SK-N-SH (cell line): ENCODE measurements around the gene B4GALNT4. TPM values are rescaled to one million over a fixed set of nuclear protein-coding genes. Genes with fewer than 3 reads are reported as not detected.
A peak's percentile ranks its signal among the peaks of the same experiment; 100 is the strongest.

Experiments used
- CTCF ChIA-PET: fragments of 300-600, 350-600 bp; formaldehyde crosslinking; extraction: SDS; loops from one replicate; lab custom pipeline; 2021; lab: Yijun Ruan, JAX
- POLR2A ChIA-PET: fragments of 350-600 bp; sonication (Branson Sonifier 250); formaldehyde crosslinking; extraction: SDS; loops from one replicate; lab custom pipeline; 2020; ENCODE audit warnings: antibody characterized with exemption, inconsistent platforms; lab: Yijun Ruan, JAX
- DNase-seq: peaks from one replicate; pipeline ENCODE4 v3.0.0; 2012
- H2AFZ ChIP-seq: fragments of 200-600 bp; sonication (generic); 2 replicates; pipeline ENCODE4 v1.8.1; 2016; ENCODE audit warnings: antibody characterized with exemption, mild to moderate bottlenecking, low read depth
- H3F3A ChIP-seq: fragments of 200-600 bp; sonication (generic); replicated peaks from 2 replicates; pipeline ENCODE3; 2016; ENCODE audit warnings: antibody characterized with exemption, mild to moderate bottlenecking; ENCODE audit not compliant: insufficient read depth
- H3K27ac ChIP-seq, 2 experiments: fragments of 200-500 bp in 1 of 2; fragments of 200-600 bp in 1 of 2; sonication (Bioruptor generic) in 1 of 2; sonication (generic), shearing (Covaris generic) in 1 of 2; 2 replicates each; pipeline versions ENCODE4 v1.5.1 to v1.6.1; 2014 to 2016; ENCODE audit warnings: low read depth in 2 of 2, inconsistent platforms in 1 of 2, low read length in 1 of 2, mild to moderate bottlenecking in 1 of 2, mixed read lengths in 1 of 2
- H3K27me3 ChIP-seq: fragments of 200-600 bp; sonication (generic), shearing (Covaris generic); 2 replicates; pipeline ENCODE4 v1.6.1; 2016; ENCODE audit warnings: mixed run types; ENCODE audit not compliant: insufficient read depth
- H3K36me3 ChIP-seq, 2 experiments: fragments of 200-500 bp in 1 of 2; fragments of 200-600 bp in 1 of 2; sonication (Bioruptor generic) in 1 of 2; sonication (generic) in 1 of 2; replicated peaks in 1 of 2; 2 replicates each; pipeline versions ENCODE3 to v1.5.1; 2014 to 2016; ENCODE audit warnings: low read length in 1 of 2, mild to moderate bottlenecking in 1 of 2; ENCODE audit not compliant: insufficient read depth in 2 of 2, control insufficient read depth in 1 of 2
- H3K4me1 ChIP-seq, 2 experiments: fragments of 200-500 bp in 1 of 2; fragments of 200-600 bp in 1 of 2; sonication (Bioruptor generic) in 1 of 2; sonication (generic), shearing (Covaris generic) in 1 of 2; 2 replicates each; pipeline versions ENCODE4 v1.5.1 to v1.6.1; 2014 to 2016; ENCODE audit warnings: low read depth in 1 of 2, low read length in 1 of 2, mixed run types in 1 of 2; ENCODE audit not compliant: insufficient read depth in 2 of 2, control insufficient read depth in 1 of 2
- H3K4me2 ChIP-seq: fragments of 200-600 bp; sonication (generic), shearing (Covaris generic); 2 replicates; pipeline ENCODE4 v1.6.1; 2017; ENCODE audit warnings: mixed run types
- H3K4me3 ChIP-seq, 2 experiments: fragments of 200-500 bp in 1 of 2; fragments of 200-600 bp in 1 of 2; sonication (Bioruptor generic) in 1 of 2; sonication (generic), shearing (Covaris generic) in 1 of 2; 2 replicates each; pipeline versions ENCODE4 v1.5.1 to v1.8.1; 2014 to 2016; ENCODE audit warnings: low read depth in 2 of 2, inconsistent platforms in 1 of 2, low read length in 1 of 2, mild to moderate bottlenecking in 1 of 2, mixed read lengths in 1 of 2, moderate library complexity in 1 of 2
- H3K79me2 ChIP-seq: fragments of 200-600 bp; sonication (generic); 2 replicates; pipeline ENCODE4 v1.8.1; 2017; ENCODE audit warnings: mild to moderate bottlenecking; ENCODE audit not compliant: insufficient read depth
- H3K9ac ChIP-seq: fragments of 200-600 bp; sonication (generic); 2 replicates; pipeline ENCODE4 v1.6.1; 2017; ENCODE audit warnings: mixed run types
- H3K9me2 ChIP-seq: fragments of 200-600 bp; sonication (generic); 2 replicates; pipeline ENCODE4 v1.6.1; 2017; ENCODE audit warnings: mixed run types
- H3K9me3 ChIP-seq: fragments of 200-600 bp; sonication (generic); 2 replicates; pipeline ENCODE4 v1.6.1; 2017; ENCODE audit warnings: mixed run types, mild to moderate bottlenecking, moderate library complexity
- H4K20me1 ChIP-seq: fragments of 200-600 bp; sonication (generic); 2 replicates; pipeline ENCODE4 v1.6.1; 2017; ENCODE audit warnings: mild to moderate bottlenecking, mixed run types; ENCODE audit not compliant: insufficient read depth
- CTCF ChIP-seq: fragments of 200-600 bp; sonication (generic); IDR thresholded peaks from 2 replicates; pipeline ENCODE4 v1.6.1; 2017; ENCODE audit warnings: antibody characterized with exemption, mild to moderate bottlenecking, moderate library complexity
- ELF1 ChIP-seq: IDR thresholded peaks from 2 replicates; pipeline ENCODE4 v1.4.0; 2012
- EP300 ChIP-seq, 2 experiments: IDR thresholded peaks; 2 replicates each; pipeline versions ENCODE4 v1.4.0 to v1.6.1; 2012; ENCODE audit warnings: borderline replicate concordance in 1 of 2, low read depth in 1 of 2, low read length in 1 of 2
- EZH2phosphoT487 ChIP-seq: fragments of 200-600 bp; sonication (generic); IDR thresholded peaks from 2 replicates; pipeline ENCODE4 v1.6.1; 2017; ENCODE audit warnings: low read depth, mixed run types, mild to moderate bottlenecking, antibody characterized with exemption, moderate library complexity, borderline replicate concordance
- FOXM1 ChIP-seq: IDR thresholded peaks from 2 replicates; pipeline ENCODE4 v1.4.0; 2012; ENCODE audit warnings: low read depth, mild to moderate bottlenecking
- GABPA ChIP-seq: IDR thresholded peaks from 2 replicates; pipeline ENCODE4 v1.4.0; 2012; ENCODE audit warnings: low read depth, mild to moderate bottlenecking
- GATA2 ChIP-seq: sonication (generic); formaldehyde crosslinking; IDR thresholded peaks from 2 replicates; pipeline ENCODE4 v1.5.0; 2020; ENCODE audit warnings: mild to moderate bottlenecking, missing genetic modification reagents
- MAX ChIP-seq: IDR thresholded peaks from 2 replicates; pipeline ENCODE4 v1.4.0; 2012; ENCODE audit warnings: low read depth
- MXI1 ChIP-seq: IDR thresholded peaks from 2 replicates; pipeline ENCODE4 v1.6.1; 2012; ENCODE audit warnings: mild to moderate bottlenecking, low read depth, low read length, improper control_type of control experiment
- NFIC ChIP-seq: IDR thresholded peaks from 2 replicates; pipeline ENCODE4 v1.4.0; 2012; ENCODE audit warnings: borderline replicate concordance
- RAD21 ChIP-seq: IDR thresholded peaks from 2 replicates; pipeline ENCODE4 v1.6.1; 2012; ENCODE audit warnings: mild to moderate bottlenecking, low read length
- RXRA ChIP-seq: IDR thresholded peaks from 2 replicates; pipeline ENCODE4 v1.4.0; 2012; ENCODE audit warnings: low read depth, mild to moderate bottlenecking, borderline replicate concordance
- SIN3A ChIP-seq: IDR thresholded peaks from 2 replicates; pipeline ENCODE4 v1.6.1; 2012; ENCODE audit warnings: low read depth, mild to moderate bottlenecking, low read length, moderate library complexity, borderline replicate concordance
- TCF12 ChIP-seq: IDR thresholded peaks from 2 replicates; pipeline ENCODE4 v1.4.0; 2012
- TEAD4 ChIP-seq: IDR thresholded peaks from 2 replicates; pipeline ENCODE4 v1.4.0; 2012; ENCODE audit warnings: mild to moderate bottlenecking, borderline replicate concordance; ENCODE audit not compliant: insufficient read depth
- USF1 ChIP-seq: IDR thresholded peaks from 2 replicates; pipeline ENCODE4 v1.4.0; 2012; ENCODE audit warnings: low read depth, borderline replicate concordance
- ZBTB33 ChIP-seq: IDR thresholded peaks from 2 replicates; pipeline ENCODE4 v1.4.0; 2012; ENCODE audit warnings: low read depth, borderline replicate concordance
- WGBS: methylation state at CpG from one replicate; pipeline ENCODE4 v1.1.6; 2017; ENCODE audit warnings: low lambda C conversion rate; 5-methylcytosine and 5-hydroxymethylcytosine counted together
- polyA plus RNA-seq, 3 experiments: library from polyadenylated mRNA; depleted of rRNA; stranded (reverse); fragments of >200 nt; gene quantifications; 2 replicates each; pipeline ENCODE4 v1.2.3, GENCODE V29; 2012
- TF ChIP-seq, protein P1 (sequence below): fragments of 150-350 bp; IDR thresholded peaks from 2 replicates; pipeline ENCODE4 v1.6.1; 2017; ENCODE audit warnings: antibody characterized with exemption, low read length, low read depth, borderline replicate concordance

The B4GALNT4 gene
- polyA plus RNA-seq, 1 of the 3 experiments (the other 2 are of a cell fraction) = 66.7 TPM

- peak overlapping the region; percentile 70; the same call in 1 of the 2 replicates for H2AFZ ChIP-seq
- peak overlapping the region in 1 of 2 experiments; percentile 77; a peak in 1 of 4 replicates for H3K27ac ChIP-seq
- POLR2A ChIA-PET = interaction anchor here (1.7 kb wide), 1 partner anchor 37 kb away, joined by 4 read pairs; no protein-coding TSS in a partner anchor
Measured at GRCh38 chr11:405954-406795, 36.9 kb downstream of the B4GALNT4 start.

More at GRCh38 chr11:405954-406795, 36.9 kb downstream of the B4GALNT4 start:
- peaks cover 0 to 19% of the 10 kb centered on the region in 2 experiments; a peak in 1 of 4 replicates for H3K4me1 ChIP-seq
- no peaks in the 10 kb centered on the region for H3K27me3 ChIP-seq
- H3K9me2 ChIP-seq = no peaks in the 10 kb centered on the region
- H3K9ac ChIP-seq = peak overlapping the region; percentile 65
- no peaks in the 10 kb centered on the region for H3K36me3 ChIP-seq
- 78% methylated on average over 22 of the region's 47 CpGs for WGBS
- H3K4me2 ChIP-seq = peak overlapping the region; percentile 98
- no peaks in the 10 kb centered on the region for H4K20me1 ChIP-seq
- no peak for TF ChIP-seq EP300 (IDR thresholded peaks at IDR 0.05; ENCODE audit: borderline replicate concordance in 1 of 2, low read depth in 1 of 2, low read length in 1 of 2)
- TF ChIP-seq MAX = no peak
- no peak for TF ChIP-seq RXRA
- no peak for TF ChIP-seq ZBTB33
- no peak for TF ChIP-seq GATA2 (CRISPR knock-in tag)
- no peak for TF ChIP-seq FOXM1
- TF ChIP-seq TEAD4 = no peak
- TF ChIP-seq MXI1 = no peak
- no peak for TF ChIP-seq USF1
- TF ChIP-seq EZH2phosphoT487 = no peak
- TF ChIP-seq GABPA = no peak
- no peak for TF ChIP-seq NFIC
- TF ChIP-seq, protein P1, sequence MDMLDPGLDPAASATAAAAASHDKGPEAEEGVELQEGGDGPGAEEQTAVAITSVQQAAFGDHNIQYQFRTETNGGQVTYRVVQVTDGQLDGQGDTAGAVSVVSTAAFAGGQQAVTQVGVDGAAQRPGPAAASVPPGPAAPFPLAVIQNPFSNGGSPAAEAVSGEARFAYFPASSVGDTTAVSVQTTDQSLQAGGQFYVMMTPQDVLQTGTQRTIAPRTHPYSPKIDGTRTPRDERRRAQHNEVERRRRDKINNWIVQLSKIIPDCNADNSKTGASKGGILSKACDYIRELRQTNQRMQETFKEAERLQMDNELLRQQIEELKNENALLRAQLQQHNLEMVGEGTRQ = no peak
- TF ChIP-seq RAD21 = no peak
- TF ChIP-seq ELF1 = no peak
- no peak for TF ChIP-seq TCF12
- no peak for TF ChIP-seq CTCF
- TF ChIP-seq SIN3A = no peak
- no peak for DNase-seq
- no peaks in the 10 kb centered on the region for H3K9me3 ChIP-seq
- H3K4me3 ChIP-seq = peak overlapping the region; percentile 64 to 72
- no peaks in the 10 kb centered on the region for H3K79me2 ChIP-seq
- CTCF ChIA-PET = interaction anchor here (0.6 to 6.6 kb wide), 6 partner anchors 10 to 112 kb away, joined by 3 to 77 read pairs (median 4); partner anchors contain the start of gene PTDSS2
- no peaks in the 10 kb centered on the region for H3F3A ChIP-seq
